Posterior vena cava (tissue), 2 donors: ENCODE results near the gene KRTAP5-4. TPM values are rescaled to one million over a fixed set of nuclear protein-coding genes. Genes with fewer than 3 reads are reported as not detected.
"Not testable (repeated sequence)": the region's sequence is repeated elsewhere in the genome, so short reads cannot be mapped to it uniquely, and the experiment has no call there.

Experiments used
- DNase-seq: peaks from one replicate; pipeline ENCODE4 v3.0.0-alpha.2; 2020; ENCODE audit warnings: low spot score
- intact Hi-C, 2 donors: fragments of 100-400 bp; cut with DNase I; formaldehyde crosslinking; loops; one replicate each; pipeline versions ENCODE4 v1.14.1 to v1.14.2; 2022 to 2023
- total RNA-seq, 2 donors: library from RNA; stranded (reverse); fragmentation: NEBNext Ultra II Directional; extraction: Animal tissue kit (Norgen Biotek cat#: 25700); gene quantifications; one replicate each; pipeline ENCODE4 v1.2.1, GENCODE V29; 2021
- donor health status: DM: yes; HTN: yes; CAD: no.
- donor health status: DM: yes; HTN: yes; CAD: no.

Gene KRTAP5-4
- total RNA-seq, 2 donors from 2014 or later, result not detected

DNA sequence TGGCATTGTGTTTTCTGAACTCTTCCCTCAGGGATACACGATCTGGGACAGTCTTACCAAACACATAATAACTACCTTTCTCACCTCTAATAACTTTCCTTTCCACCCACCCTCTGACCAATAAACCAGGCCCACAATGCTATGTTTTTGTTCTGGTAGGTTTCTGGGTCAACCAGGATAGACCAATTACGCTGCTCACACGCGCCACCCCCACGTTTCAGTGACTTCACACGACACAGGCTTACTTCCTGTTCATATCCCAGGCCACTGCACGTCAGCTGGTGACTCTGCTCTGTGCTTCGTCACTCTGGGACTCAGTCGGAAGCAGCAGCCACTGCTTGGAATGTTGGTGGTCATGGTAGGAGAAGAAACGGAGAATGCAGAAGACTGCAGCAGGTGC is 2.5 kb downstream of the KRTAP5-4 start:
- intact Hi-C loops, result no loop called here
- DNase-seq, result no peak

DNA sequence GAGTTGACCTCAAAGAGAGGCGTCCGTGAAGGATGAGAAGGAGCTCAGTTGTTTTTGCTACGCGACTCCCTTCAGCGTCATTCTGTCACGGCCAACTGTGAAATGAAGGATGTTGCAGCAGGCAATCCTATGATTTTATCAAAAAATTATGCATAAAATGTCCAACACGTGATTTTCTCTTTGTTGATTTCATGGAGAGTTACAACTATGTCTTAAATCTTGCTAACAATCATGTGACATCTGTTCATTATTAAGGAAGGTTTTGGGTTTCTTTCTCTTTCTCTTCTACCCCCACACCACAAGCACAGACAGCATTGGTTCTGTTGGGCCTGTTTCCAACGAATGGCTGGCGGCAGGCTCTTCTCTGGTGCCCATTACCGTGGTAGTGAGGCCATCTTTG is 3.7 kb downstream of the KRTAP5-4 start:
- intact Hi-C loops, result no loop called here
- DNase-seq, result no peak

DNA sequence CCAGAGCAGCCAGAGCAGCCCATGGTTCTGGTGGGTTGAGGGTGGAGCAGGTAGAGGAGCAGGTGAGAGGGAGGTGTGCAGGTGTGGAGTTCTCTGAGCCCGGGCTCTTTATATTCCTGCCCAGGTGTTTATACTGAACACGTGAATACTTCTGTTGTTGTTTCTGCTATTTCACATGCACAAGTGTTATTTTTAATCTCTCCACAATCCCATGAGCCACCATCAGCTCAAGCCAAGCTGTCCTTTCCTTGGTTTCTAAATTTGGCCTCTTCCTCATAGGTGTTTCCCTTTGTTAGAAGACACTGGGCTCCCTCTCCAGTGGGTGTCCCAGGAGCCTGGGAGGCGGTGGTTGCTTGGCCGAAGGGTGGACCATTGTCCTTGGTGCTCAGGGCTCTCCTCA is 13.6 kb downstream of the KRTAP5-4 start, which contains the start of gene KRTAP5-3:
Gene KRTAP5-3 (minus strand): TSS at position 101 of the 400 bp plus-strand sequence. CDS start 78 bp downstream, at position 23.
- intact Hi-C loops, result no loop called here
- DNase-seq, result peak; percentile 24

DNA sequence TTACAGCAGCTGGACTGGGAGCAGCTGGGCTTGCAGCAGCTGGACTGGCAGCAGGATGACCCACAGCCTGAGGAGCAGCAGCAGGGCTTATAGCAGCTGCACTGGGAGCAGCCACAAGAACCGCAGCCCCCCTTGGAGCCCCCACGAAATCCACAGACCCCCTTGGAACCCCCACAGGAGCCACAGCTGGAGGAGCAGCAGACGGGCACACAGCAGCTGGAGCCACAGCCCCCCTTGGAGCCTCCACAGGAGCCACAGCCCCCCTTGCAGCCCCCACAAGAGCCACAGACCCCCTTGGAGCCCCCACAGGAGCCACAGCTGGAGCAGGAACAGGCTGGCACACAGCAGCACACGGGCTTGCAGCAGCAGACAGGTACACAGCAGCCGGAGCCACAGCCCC is 14.0 kb downstream of the KRTAP5-4 start:
- intact Hi-C loops, result not testable (repeated sequence)
- peak; percentile 26 for DNase-seq

DNA sequence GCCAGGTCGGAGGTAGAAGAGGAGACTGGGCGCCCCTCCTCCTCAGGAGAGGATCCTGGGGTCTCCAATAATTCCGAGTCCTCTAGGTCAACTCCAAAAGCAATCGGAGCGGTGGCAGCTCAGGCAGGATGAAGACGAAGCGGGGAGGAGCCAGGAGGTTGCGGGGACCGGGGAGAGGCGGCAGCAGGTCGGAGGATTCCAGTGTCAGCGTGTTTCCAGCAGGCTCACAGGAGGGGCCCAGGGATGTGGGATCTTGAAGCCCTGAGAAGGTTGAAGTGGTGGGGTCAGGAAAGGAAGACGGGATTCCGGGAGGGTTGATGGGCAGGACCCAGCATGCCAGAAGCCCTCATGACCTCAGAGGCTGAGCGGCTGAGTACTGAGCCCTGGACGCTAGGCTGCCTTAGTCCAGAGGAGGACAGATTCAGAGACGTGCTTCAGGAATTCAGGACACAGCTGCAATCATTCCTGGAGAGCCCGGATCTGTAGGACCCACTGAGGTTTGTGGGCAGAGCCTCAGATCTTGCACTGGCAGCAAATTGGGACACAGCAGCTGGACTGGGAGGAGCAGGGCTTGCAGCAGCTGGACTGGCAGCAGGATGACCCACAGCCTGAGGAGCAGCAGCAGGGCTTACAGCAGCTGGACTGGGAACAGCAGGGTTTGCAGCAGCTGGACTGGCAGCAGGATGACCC is 14.6 kb downstream of the KRTAP5-4 start:
- peak; percentile 61 for DNase-seq
- intact Hi-C loops, result not testable (repeated sequence)

DNA sequence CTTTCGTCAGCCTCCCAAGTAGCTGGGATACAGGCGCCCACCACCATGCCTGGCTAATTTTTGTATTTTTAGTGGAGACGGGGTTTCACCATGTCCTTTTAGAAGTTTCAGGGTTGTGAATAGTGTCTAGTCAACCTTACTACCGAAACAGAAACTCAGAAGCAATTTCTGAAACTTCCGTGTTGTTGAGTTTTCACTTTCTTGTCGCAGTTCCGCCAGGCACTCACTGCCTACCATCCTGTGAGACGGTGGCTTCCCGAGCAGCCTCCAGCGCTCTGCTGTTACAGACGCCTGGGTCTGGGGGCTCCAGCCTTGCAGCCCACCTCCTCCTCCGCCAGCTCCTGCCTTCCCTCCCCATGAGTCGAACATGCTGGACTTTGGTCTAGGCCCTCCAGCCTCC is 16.0 kb downstream of the KRTAP5-4 start:
- DNase-seq, intact Hi-C loops: not testable (repeated sequence)

DNA sequence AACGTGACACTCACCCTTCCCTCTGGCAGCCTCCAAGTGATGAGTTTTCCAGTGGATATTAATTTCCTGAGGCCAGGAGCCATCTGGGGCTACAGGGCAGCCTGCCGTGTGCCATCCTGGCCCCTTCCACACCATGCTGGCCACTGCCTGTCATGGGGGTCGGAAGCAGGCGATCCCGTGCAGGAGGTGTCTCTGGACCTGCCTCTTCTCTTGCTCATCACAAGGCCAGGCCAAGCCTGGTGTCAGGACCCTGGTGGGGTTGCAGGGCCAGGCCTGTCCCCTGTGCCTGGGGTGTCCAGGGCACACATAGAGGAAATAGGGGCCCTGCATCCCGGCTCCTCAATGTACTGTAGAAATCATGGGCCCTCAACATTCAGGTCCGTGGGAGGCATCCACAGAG is 17.2 kb downstream of the KRTAP5-4 start:
- DNase-seq, result peak; percentile 52
- intact Hi-C loops, result no loop called here

DNA sequence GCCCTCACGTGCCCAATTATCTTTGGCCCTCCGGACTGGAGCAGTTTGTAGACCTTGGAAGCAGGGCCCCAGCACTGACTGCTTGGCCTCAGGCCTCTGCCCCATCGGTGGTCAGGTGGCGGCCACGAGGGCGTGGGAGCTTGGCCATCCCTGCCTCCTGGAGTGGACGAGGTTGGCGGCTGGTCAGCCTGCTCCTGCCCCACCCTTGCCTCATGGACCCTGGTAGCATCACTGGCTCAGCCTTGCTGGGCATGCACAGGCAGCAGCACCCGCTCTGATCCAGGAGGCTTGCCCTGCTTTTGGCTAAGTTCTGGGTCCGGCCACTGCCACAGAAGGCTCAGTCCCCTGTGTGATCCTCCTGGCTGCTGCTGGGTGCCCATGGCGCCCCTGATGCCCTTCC is 17.8 kb downstream of the KRTAP5-4 start:
- intact Hi-C loops, result no loop called here
- DNase-seq, result peak; percentile 69

DNA sequence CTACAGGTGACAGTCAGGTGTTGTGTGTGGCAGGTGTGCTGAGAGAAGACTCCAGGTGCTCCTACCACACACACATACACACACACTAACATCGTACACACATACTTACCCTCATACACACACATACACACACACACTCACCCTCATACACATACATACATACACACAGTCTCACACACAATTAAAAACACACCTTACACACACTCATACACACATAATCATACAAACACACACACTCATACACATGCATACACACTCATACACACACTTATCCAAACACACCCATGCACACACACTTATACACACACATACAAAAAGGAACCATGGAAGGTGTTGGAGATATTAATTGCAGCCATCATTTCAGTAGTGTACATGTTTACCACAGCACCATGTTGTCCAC is 18.3 kb downstream of the KRTAP5-4 start:
- intact Hi-C loops, result no loop called here

DNA sequence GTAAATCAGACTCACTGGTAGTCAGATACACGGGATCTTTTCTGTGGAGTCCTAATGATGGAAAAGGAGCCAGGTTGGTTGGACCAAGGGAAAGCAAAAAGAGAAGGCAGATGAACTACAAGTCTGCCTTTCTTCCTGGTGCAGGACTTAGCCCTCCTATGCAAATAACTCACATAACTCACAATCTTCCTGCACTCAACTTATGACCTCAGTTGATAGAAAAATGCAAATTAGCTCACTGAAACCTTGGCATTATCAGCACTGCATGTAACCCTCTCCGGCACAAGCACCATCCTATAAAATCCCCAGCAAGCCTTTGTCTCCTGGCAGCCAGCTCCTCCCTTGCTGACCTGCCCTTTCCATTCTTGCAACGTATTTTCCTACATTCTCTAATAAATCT is 20.3 kb downstream of the KRTAP5-4 start:
- DNase-seq, intact Hi-C loops: not testable (repeated sequence)

More for the DNA sequence above, 18.3 kb downstream of the KRTAP5-4 start:
- no peak for DNase-seq

DNA sequence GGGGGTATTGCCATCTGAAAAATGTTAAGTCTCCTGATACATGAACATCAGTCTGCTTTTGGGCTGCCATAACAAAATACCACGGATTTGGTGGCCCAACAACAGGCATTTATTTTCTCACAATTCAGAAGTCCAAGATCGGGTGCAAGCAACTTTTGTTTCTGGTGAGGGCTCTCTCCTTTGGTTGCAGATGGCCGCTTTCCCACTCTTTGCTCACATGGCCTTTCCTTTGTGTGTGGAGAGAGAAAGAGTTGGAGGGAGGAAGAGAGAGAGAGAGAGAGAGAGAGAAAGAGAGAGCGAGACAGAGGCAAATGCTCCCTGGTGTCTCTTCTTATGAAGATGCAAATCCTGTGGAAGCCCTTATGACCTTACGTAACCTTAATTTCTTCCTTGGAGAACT is 21.3 kb downstream of the KRTAP5-4 start:
- intact Hi-C loops, result no loop called here
- DNase-seq, result no peak

DNA sequence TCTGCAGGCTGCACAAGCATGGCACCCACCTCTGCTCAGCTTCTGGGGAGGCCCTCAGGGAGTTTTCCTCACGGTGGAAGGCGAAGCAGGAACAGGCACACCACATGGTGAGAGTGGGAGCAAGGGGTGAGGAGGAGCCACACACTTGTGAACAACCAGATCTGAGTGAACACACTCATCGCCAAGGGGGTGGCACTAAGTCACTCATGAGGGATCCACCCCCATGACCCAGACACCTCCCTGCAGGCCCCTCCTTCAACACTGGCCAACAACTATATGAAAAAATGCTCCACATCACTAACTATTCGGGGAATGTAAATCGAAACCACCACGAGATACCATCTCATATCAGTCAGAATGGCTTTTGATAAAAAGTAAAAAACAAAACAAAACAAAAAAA is 23.1 kb downstream of the KRTAP5-4 start:
- intact Hi-C loops, result no loop called here
- peak; percentile 5 for DNase-seq

DNA sequence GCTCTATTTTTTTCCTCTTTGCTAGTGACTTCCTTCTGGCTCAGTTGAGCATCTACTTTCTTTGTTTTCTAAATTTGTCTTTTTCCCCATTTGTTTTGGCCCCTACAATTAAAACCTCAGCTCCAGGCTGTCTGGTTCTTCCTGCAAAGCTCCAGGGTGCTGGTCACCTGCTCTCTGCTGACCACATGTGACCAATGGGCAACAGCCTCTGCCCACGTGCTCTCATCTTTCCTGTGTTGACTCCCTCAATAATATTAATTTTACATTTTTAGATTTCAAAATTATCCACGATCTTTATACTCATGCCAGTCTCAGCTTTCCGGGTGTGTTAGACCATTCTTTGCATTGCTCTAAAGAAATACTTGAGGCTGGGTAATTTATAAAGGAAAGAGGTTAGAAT is 23.5 kb downstream of the KRTAP5-4 start:
- intact Hi-C loops, result not testable (repeated sequence)
- peak; percentile 2 for DNase-seq

DNA sequence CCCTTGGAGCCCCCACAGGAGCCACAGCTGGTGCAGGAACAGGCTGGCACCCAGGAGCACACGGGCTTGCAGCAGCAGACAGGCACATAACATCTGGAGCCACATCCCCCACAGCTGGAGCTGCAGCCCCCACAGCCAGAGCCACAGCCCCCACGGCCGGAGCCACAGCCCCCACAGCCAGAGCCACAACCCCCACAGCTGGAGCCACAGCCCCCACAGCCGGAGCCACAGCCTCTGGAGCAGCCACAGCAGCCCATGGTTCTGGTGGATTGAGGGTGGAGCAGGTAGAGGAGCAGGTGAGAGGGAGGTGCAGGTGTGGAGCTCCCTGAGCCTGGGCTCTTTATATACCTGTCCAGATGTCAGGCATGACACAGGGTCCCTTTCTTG is 24.0 kb downstream of the KRTAP5-4 start, which contains the start of gene KRTAP5-2:
Gene KRTAP5-2 (minus strand): TSS at position 301 of the 387 bp plus-strand sequence. CDS start 44 bp downstream, at position 257.
- DNase-seq, result peak; percentile 53
- intact Hi-C loops, result no loop called here

DNA sequence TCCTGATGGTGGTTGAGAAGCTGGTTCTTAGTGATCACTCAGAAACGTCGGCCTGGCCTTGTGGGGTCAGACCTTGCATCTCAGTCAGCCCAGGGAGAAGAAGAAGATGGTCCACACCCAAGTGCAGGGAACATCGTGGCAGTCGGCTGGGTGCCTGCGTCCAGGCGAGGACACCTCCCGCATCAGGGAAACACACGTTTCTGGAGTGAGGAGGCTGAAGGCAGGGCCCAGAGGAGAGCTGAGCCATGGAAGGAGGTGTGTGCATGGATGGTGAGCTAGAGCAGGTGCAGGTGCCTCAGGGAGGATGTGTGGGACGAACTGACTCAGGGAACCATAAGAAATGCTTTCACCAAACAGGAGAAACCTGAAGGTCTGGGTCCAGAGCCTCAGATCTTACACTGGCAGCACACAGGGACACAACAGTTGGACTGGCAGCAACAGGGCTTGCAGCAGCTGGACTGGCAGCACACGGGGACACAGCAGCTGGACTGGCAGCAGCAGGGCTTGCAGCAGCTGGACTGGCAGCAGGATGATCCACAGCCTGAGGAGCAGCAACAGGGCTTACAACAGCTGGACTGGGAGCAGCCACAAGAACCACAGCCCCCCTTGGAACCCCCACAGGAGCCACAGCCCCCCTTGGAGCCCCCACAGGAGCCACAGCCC is 24.5 kb downstream of the KRTAP5-4 start:
- DNase-seq, result peak; percentile 64
- intact Hi-C loops, result no loop called here

DNA sequence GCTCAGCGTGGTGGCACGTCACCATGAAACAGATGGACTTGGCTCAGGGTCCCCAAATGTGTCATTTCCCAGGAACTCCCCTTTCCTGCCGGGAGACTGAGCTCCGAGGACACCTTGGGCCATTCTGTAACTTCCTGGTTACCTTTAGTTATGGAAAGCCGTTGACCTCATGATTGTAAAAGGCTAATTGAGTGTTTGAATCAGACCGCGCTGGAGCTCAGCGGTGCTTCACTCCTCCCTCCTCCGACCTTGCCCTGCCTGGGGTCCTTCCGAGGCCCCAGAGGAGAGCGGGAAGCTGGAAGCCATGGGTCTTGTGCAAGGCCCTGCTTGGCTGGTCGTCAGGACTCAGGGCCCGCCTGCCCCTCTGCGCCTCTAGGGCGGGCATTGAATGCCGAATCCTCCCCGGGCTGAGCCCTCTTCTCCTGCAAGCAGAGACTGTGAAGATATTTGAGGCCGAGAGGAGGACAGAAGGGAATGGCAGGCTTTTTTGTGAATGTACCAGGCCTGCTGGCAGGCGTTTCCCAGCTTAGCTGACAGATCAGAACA is 25.3 kb downstream of the KRTAP5-4 start:
- DNase-seq, result peak; percentile 50
- intact Hi-C loops, result not testable (repeated sequence)

DNA sequence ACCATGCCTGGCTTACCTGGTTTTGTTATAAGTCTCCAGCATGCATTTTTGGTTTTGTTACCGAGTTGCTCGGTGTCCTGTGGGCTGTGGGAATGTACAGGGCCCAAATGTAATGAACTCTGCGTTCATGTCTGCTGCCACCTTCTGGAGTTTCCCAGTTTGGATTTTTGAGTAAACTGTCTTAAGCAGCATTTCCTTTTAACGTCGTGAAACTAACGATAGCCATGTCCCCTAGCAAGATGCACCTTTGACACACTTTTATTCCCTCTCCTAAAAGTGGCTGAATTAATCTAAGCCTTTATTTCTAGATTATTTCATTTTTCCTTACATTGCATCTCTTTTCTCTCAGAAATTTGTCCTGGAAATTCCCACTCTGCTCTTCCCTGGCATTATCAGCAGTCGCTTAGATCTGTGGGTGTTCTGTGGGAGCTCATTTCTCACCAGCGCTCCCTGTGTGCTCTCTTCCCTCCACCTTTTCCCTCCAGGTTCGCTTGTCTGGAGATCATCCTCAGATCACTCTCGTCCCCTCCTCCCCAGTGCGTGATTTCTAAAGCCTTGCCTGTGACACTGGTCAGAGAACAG is 25.9 kb downstream of the KRTAP5-4 start:
- DNase-seq, intact Hi-C loops: not testable (repeated sequence)

DNA sequence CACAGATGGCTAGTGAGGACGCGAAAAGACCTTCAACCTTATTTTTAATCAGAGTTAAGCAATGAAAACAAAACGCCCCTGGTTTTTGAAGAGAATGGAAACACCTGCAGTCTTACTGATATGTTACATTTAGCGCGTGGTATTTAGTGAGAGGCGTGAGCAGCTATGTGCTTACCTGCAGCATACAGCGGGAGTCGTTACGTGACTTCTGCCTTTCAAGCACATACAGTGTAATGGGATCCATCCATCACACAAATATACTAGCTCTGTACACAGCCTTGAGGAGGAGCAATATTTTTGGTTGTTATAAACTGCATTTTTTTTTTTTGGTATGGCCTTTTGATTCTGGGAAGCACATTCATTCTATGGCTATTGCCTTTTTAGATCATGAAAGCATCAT is 29.3 kb downstream of the KRTAP5-4 start:
- no peak for DNase-seq
- intact Hi-C loops, result no loop called here

DNA sequence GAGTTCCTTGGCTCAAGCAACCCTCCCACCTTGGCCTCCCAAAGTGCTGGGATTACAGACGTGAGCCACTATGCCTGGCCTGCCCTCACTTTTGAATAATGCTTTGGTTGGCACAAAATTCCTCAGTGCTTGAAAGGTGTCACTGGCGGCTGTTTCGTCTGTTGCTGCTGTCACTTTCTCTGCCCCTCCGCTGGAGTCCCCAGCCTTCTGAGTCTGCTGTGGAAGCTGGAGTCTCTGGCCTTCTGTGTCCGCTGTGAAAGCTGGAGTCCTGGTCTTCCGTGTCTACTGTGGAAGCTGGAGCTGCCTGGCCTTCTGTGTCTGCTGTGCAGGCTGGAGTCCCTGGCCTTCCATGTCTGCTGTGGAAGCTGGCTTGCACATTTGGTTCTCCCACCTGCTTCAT is 31.9 kb downstream of the KRTAP5-4 start:
- intact Hi-C loops, result no loop called here
- DNase-seq, result peak; percentile 55
